ENCODE measurements around the gene BANK1.

Gene BANK1

DNA sequence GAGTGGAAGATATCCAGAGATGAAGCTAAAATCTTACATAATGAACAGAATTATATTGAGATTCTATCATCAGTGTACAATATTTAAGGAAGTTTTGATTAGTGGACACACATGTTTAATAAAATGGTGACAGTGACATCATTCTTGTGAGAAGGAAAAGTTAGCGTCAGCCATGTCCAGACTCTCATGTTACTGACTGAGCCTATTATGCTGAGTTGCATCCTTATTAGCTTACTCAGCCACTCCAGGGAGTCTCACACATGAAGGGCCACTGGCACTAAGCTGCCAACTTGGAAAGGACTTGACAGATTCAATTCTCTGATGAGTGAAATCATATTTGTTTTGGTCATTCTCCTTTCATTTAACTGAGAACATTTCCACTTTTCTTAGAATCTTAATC, 170.6 kb downstream of the BANK1 start:
- no peak for DNase-seq

DNA sequence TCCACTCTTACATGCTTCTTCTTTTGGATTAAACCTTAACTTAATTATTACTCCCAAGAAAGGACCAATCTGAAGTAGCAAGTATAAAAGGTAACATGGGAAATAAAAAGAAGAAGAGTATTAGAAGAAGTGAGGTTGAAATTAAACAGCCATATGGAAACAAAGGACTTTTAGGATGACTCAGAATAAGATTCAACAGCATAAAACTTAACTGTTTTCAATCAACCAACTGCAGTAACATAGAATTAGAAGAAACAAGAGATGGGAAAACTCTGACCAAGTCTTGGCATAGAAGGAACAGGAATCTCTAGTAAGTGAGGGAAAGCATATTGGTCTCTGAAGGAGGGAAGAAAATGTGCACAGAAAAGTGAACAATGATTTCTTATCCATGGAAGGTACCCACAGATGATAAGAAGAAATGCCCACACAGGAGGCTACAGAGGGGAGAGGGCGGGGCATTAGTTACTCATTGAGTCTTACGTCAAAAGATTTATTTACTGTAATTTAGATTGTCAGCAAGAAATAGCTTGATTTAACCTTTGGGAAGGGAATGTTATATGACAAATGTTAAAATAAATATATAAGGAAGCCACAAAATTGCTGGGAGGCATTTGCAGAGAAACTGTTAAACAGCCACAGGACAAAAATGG, 177.3 kb downstream of the BANK1 start:
- no peak for DNase-seq

DNA sequence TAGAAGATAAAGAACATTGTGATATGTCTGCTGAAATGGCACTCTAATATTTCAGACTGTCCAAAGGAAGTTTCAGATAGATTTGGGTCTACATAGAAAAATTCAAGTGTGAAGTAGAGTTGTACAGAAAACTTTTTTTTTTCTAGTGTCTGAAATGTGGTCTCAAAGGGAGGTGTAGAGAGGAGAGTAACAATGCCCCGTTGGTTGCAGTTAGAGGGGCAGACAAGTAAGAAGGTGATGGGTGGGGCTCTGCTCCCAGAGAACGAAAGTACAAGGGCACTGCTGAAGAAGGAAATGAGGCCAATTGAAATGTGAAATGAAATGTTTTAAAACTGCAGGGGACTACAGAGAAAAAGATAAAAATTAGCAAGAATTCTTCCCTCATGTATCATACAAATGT, 177.8 kb downstream of the BANK1 start:
- DNase-seq = no peak

DNA sequence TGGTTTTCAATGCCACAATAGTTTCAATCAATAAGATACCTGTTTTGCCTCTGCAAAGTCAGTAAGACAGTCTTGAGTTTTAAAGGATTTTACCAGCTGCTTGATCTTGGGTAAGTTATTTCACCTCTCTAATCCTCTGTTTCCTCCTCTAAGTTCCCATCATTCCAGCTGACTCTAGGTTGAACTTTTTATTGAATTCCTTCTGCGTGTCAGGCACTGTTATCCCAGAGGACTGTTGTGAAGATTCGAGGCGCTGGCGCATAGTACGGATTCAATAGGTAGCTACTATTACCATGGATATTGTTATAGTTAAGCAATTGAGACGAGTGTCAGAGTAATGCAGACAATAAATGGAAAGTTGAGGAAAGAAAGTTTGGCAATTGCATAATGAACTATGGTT, 179.4 kb downstream of the BANK1 start:
- DNase-seq = no peak

DNA sequence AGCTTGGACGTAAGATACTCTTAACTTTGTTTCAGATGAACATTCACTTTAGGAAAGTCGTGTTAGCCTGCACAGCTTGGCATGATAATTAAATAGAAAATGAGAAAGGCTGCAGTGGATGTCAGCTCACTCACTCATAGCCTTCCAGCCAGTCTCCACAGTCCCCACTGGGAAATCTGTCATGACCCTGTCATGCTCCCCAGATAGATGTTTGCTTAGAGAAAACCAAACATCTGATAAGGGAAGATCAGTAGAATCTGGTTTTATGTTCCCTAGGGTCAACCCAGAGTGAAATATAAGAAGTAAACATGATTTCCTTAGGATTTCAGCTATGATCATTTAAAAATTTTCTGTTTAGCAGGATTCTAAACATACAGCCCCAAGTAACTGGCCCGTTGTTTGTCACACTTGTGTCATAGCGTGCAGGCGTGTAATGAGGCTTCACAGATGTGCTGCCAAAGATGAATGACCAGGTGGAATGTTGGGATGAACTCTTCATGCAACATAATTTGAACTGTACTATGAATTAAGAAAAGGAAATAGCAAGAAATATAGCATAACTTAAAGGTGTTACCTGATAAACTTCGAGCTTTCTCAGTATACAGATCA, 180.1 kb downstream of the BANK1 start:
- no peak for DNase-seq

DNA sequence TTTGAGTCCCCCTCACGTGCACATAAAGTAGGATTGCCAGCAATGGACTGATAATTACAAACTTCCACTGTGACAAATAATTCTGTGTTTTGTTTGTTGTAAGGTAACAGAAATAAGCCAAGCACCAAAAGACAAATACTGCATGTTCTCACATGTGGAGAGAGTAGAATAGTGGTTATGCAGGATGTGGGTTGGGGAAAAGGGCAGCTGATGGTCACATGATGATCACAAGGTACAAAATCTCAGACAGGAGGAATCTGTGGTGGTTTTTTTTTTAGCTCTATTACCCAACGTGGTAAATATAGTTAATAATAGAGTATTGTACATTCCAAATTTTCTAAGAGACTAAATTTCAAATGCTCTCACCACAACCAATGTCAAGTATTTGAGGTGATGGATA, 182.3 kb downstream of the BANK1 start:
- DNase-seq = no peak

DNA sequence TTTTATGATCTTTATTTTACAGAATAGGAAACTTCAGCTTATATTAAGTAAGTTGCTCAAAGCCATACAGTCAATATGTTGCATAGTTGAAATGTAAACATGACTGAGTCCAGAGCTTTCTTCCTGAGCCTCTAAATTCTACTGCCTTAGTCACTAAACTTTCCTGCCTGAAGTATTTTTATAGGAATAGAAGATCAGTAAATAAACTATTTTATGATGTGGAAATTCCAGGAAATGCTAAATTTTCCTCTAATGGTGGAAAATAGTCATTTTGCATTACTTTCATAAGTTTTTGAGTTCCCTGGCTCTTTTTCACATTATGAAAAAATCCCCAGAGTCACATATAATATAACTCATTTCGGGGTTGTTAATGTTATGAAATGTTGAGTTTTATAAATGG, 182.8 kb downstream of the BANK1 start:
- DNase-seq = no peak

DNA sequence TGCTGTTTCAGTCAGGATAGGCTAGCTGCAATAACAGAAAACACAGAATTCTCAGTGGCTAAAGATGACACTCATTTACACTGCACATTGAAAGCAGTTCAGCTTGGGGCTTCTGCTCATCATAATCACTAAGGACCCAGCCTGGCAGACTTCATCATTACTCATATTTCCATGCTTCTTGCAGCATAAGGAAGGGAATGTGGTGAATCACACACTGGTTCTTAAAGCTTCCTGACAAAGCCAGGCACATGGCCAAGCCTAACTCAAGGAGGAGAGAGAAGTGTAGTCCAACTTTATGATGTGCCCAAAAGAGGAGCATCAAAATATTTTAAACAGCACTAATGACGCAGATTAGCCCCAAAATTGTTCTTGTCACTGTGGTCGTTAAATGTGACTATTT, 186.5 kb downstream of the BANK1 start:
- DNase-seq = no peak

DNA sequence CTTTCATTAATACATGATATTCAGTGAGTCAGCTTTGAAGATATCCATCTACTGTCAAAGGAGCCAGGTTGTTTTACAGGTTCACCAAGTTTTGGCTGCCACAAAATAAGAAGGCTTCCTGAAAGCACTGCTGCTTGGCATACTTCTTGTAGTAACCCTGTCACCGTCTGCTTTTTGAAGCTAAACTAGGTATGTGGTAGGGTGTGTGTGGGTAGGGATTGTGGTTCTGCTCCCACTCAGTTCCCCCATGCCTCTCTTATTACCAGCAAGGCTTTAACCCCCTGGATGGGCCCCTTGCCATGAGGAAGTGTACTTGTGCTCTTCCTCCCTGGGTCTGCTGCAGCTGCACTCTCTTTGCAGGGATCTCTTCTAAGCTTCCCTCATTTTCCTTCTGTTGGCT, 191.2 kb downstream of the BANK1 start:
- no peak for DNase-seq

DNA sequence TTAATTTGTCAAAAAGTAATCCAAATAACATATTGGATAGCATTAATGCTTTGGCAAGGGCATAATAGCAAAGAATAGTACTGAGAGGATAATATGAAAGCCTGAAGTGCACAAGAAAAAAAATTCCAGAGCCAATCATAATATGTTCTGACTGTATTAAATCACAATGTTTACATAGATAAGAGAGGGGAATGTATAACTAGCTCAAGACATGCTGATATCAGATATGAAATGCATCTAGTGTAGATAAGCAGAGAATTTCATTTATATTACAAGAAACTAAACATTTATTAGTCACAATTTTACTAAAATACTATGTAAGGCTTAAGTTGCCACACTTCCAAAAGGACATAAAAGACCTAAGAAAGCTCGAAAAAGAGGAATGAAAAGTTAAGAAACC, 193.3 kb downstream of the BANK1 start:
- DNase-seq = no peak

DNA sequence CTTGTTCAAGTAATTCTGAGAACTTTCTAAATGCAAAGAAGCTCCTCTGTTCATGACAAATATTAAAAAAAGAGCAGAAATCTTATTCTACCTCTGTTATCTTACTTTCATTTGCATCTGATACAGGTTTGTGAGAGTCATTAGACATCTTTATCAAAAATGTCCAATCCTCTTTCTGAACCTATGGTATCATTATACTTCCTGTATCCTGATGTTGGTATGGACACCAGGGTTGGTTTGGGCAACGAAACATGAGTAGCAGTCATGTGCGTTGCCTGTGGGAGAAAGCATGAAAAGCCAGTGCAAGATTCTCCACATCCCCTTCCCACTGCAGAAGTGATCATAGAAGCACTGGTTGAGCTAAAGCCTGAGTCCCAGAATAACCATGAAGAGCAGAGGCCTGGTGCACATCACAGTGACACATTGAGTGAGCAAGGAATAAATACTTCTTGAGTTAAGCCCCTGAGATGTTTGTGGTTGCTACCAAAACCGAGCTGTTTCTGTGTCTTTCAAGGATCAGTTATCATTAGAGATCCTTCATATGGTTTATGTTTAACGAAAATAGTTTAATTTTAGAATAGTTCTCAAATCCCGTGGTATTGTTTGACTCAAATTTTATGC, 197.2 kb downstream of the BANK1 start:
- DNase-seq = no peak

DNA sequence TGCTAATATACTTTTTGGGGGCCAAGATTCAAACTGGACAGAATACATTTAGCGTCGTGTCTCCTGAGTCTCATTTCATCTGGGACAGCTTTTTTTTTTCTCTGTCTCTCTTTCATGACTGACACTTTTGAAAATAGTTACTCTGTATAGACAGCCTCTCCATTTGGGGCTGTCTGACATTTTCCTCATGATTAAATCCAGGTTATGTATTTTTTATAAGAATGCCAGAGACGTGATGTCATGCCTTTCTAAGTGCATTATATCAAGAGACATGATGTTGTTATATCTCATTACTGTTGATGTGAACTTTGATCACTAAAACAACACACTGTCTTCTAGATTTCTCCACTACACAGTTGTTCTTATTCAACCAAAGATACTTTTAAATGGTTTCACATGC, 199.0 kb downstream of the BANK1 start:
- DNase-seq = no peak

DNA sequence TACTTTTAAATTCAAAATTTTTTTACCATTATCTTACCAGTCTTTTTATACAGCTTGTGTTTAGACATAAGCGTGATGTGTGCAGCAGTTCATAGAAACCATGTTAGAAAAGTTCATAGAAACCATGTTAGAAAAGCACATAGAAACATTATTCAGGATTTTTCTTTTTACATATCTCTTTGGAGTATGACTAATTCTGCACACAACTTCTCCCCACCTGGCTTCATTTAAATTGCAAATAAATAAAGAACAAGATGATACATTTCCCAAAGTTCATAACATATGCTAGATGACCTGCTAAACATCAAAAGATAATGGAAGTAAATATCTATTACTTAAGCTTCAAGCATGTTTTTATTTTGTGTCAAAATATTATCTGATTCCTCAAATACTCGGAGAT, 201.9 kb downstream of the BANK1 start:
- no peak for DNase-seq

DNA sequence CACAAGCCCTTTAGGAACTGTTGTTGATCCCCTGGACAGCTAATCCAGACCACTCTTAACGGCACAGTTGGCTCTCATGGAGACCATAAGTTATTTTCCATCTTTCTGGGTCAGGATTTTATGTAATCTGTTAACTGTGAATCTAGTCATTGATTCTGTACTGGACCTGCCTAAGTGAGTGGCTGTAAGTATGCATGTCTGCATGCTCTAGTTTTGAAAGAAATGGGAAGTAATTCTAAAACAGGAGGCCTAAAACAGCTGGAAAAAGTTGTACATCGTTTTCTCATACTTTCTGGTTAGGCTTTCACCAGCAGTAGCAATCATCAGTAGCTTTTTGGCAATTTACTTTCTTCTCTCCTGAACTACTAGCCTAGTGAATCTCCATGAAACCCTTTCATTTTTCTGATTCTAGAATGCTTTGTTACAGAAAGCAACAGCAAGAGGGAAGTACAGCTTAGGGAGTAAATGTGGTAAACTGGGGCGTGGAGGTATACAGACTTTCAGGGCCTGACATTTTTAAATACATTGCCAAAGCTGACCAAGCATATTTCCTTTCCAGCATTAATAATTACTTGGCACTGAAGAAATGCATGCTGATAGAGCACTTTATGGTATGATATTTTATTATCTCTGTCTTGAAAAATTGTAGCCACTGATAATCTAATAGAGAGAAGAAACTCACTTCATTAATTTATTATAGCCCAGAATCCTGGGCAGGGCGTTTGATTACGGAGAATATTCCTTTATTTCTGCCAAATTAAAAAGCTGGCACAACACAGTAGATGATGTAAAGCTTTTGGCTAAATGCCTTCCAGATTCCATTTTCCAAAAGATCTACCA, 202.7 kb downstream of the BANK1 start:
- no peak for DNase-seq

DNA sequence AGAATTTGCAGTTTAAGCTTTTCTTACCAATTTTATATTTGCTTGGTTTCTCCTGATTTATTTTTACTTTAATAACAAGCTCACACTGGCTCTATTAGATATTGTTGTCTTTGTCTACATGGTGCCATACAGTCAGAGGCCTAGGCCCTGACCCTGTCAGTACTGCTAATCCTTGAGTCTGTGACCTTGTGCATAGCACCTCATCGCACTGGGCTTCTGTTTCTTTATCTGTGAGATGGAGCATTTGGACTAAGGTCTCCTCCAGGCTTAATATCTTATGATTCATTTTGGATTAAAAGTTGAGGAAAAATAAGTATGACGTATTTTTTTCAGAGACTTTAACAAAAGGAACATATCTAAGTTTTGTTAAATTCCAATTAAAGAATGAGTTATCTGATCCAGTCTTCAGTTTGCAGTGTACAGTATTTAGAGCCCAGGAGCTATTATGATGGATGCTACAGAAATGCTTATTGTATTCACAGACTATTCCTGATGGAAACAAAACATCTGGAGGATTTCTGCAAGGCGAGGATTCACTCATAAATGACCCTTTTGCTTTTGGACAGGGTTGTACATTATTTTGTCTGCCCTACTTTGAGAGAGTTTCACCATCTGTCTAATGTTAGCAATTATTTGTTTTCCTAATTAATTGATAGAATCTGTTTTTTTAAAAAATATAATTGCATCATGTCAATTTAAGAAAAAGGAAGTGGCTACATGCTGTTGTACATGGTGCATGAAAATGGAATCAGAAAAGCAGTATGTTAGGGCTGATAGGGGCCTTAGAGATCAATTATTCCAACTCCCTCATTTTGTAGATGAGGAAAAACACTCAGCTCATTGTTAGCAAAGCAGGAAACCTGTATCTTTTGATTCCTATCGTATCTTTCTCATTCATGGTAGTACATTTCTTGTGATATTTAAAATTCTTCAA, 203.6 kb downstream of the BANK1 start:
- no peak for DNase-seq

DNA sequence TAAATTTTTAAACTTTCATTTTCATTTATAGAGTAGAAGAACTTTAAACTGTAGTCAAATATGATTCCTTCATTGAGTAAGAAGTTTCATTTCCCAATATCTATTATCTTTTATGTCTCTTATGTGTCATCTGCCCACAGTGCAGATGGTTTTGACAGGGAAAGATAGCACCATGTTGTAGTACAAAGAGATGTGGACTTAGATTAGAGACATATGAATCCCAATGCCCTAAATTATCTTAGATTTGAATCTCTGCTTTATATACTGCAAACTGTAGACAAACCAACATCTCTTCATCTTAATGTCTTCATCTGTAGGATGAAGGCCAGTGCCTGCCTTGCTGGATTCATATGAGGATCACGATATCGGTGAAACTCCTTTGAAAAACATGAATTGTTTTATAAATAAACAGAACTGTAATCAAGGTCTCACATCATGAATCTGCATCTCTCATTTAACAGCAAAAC, 217.5 kb downstream of the BANK1 start:
- DNase-seq = no peak

DNA sequence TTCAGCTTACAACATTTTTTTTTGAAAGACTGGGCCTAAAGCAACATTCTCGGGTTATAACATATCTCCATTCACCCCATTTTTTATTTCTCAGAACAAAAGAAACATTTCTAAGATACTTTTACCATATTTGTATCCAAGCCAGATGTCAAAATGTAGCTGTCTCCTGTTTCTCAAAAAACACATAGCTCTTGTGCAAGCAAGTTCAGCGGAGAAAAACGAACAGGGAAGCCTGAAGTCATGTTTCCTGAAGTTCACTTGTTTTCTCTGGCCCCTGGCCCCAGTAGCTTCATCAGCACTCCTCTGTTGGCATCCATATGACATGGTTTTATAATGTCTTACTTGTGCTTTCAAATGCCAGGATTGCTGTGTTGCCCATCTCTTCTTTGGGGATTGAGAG, 218.2 kb downstream of the BANK1 start:
- no peak for DNase-seq

DNA sequence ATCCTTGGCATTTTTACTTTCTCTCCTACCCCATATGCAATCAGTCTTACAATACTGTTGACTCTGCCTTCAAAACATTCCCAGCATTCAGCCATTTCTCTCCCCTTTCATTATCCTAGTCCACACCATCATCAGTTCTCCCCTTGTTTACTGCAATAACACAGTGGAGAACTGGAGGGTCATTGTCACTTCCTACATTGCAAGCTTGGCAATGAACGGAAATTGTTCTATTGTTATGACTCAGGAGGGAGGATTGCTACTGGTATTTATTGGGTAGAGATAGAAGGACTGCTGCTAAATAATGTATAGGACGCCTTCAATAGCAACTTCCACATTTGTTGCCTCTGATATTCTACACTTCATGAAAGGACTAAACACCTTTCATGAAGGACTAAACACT, 231.8 kb downstream of the BANK1 start:
- no peak for DNase-seq

DNA sequence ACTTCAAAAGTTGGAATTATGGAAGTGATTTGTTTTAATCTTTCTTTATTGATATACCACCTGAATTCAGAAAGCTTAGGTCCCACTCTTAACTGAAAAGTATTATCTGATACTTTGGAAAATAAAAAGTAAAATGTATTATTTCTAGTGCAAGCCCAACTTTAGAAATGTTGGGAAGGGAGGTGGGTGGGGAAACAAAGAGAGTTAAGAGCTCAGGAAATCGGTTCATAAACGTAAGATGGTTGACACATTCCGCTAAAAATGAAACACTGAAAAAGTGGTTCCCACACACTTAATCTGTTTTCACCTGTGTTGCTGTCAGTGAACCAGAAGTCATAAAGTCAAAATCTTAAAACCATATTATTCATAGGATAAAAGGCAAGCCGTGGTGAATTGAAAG, 237.4 kb downstream of the BANK1 start:
- no peak for DNase-seq

DNA sequence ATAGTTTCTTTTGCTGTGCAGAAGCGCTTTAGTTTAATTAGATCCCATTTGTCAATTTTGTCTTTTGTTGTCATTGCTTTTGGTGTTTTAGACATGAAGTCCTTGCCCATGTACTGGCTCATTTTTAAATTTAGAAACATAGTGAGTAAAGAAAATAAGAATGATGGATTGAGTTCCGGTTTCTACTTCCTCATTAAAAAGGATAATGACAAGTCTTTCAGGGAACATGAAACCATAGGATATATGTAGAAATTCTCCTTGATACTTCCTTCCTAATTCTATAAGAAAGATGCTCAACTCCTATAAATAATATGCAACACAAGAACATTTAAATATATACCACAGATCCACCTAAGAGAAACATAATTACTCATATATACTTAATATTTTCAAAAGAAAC, 240.9 kb downstream of the BANK1 start:
- DNase-seq = no peak

DNA sequence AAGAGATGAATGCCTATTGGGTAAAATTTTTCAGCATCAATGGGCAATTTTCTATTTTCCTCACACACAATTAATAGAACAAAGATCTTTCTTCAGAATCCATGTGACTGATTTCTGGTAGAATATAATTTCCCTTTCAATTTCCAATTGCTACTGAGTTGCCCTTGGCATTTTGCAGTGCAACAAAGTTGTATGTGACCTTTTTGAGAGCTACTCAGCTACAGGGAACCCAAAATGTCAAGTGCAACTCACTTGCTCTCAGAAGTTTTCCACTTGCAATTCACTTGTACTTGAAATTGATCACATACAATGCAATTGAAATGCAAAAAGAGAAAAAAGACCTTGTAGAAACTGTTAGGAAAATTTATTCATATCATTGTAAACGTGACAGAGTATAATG, 245.5 kb downstream of the BANK1 start:
- DNase-seq = no peak

DNA sequence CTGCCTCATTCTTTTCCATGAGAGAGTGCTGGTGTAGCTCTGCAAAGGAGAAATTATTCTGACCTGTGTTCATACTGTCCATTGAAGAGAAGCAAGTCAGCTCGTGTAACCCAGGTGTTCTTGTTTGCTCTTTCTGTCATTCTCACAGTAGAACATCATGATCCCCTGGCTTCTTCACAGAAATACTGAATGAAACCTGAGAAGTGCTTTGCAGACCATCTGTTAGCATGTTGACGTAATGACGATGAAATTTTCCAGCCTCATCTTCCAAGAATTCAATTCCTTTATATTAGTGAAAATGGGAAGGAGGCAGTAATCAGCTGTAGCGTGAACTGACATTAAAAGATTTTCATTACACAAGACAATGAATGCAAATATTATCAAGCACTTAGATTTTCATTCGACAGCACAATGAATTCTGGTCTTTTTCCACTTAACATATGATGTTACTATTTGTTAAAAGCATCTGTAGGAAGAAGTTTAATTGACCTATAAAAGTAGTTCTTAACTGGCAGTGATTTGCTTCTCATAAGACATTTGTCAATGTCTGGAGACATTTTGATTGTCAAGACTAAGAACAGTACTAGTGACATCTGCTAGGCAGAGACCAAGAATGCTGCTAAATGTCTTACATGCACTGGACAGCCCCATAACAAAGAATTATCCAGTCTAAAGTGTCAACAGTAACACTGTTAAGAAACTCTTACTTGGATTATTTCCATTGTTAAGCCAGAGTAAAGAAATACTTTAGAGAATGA, 246.3 kb downstream of the BANK1 start:
- DNase-seq = no peak
